Large intestine (tissue), 3 donors: ENCODE measurements around the gene CDC42EP4. TPM values are rescaled to one million over a fixed set of nuclear protein-coding genes. Genes with fewer than 3 reads are reported as not detected.
"Not testable (repeated sequence)": the region's sequence is repeated elsewhere in the genome, so short reads cannot be mapped to it uniquely, and the experiment has no call there.

Experiments used
- DNase-seq, 2 donors: peaks; one replicate each; pipeline versions ENCODE4 v3.0.0 to v3.0.0-alpha.2; 2013
- H3K27ac ChIP-seq: one replicate; pipeline ENCODE4 v1.5.1; 2013; ENCODE audit warnings: low read length
- H3K27me3 ChIP-seq: 2 replicates; pipeline ENCODE4 v1.6.1; 2013; ENCODE audit warnings: low read length; ENCODE audit not compliant: control insufficient read depth, insufficient read depth
- H3K36me3 ChIP-seq: 2 replicates; pipeline ENCODE4 v1.6.1; 2013; ENCODE audit warnings: low read length; ENCODE audit not compliant: control insufficient read depth, insufficient read depth
- H3K4me1 ChIP-seq: one replicate; pipeline ENCODE4 v1.6.1; 2013; ENCODE audit warnings: low read length; ENCODE audit not compliant: control insufficient read depth, insufficient read depth
- H3K4me3 ChIP-seq: one replicate; pipeline ENCODE4 v1.5.1; 2013; ENCODE audit warnings: low read length
- H3K9me3 ChIP-seq: one replicate; pipeline ENCODE4 v1.6.1; 2013; ENCODE audit warnings: mild to moderate bottlenecking, low read depth, low read length, moderate library complexity; ENCODE audit not compliant: control insufficient read depth
- WGBS: methylation state at CpG from one replicate; pipeline ENCODE4 v1.1.5; 2013; ENCODE audit warnings: low lambda C conversion rate; ENCODE audit not compliant: insufficient coverage; 5-methylcytosine and 5-hydroxymethylcytosine counted together
- polyA plus RNA-seq: library from polyadenylated mRNA; unstranded; fragments of 120-200 nt; gene quantifications from one replicate; pipeline ENCODE4 v1.2.1, GENCODE V29; 2013

CDC42EP4 gene
- polyA plus RNA-seq, 1 donor, result 57.5 TPM

DNA sequence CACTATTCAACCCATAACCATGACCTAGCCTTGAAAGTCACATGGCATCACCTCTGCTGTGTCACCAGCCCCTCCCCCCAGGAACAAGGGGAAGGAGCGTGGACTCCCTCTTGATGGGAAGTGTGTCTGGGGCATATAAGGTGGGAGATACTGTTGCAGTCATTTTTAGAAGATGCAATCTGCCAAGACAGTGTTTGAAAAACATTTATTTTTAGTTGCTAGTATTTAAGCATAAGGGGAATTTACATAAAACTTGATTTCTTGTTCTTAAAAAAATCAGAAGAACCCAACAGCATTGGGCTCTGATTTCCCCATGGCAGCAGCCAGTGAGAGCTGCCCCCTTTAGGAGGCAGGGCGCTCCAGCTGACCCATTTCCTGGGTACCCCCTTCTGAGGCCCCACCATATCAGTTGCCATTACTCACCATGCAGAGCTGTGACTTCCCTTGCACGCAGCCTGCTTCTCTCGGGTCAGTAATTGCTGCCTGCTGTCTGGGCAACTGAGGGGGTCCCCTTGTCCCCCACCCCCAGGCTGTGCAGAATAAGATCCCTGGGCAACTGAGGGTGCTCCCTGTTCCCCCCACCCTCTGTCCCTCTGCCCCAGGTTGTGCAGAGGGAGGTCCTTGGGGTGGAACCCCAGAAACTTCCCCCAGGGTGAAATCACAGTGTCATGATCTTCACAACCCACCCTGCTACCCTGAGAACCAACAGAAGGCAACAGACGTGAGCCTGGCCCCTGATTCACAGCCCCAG, 11.8 kb upstream of the CDC42EP4 start:
- Histone ChIP-seq H3K36me3 (no peaks in the 10 kb centered on the region), H3K4me1 (peaks cover 16% of the 10 kb centered on the region), H3K27ac (no peak overlapping the region), H3K4me3 (no peak overlapping the region), H3K9me3 (no peaks in the 10 kb centered on the region), H3K27me3 (no peaks in the 10 kb centered on the region)
- DNase-seq, result no peak
- no CpG with 5 or more reads among the region's 5 CpGs for WGBS

DNA sequence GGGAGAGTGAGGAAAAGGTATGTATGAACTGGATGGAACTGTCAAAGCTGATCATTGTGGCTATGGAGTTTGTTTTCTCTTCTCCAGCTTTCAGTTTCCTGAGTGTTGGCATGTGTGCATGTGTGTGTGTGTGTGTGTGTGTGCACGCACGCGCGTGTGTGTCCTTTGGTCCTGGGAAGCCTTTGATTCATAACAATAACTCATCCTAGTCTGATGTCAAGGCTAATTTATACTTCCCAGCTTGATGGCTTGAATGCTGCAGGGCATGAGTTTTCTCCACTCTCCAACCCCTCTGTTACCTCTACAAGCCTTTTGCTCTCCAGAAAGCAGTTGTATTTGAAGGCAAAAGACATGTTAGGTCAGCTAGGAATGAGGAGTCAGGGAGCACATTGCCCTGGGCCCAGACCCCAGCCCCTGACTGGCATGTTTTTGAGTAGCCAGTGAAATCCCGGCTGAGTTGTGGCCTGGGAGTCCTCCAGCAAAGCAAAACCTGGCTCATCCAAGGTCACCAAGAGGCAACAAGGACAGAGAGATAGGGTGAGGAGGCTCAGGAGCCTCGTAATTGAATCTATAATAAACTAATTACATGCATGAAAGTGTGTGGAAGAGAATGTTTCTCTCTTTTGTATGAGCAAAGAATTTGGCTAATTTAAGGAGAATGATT, 8.9 kb upstream of the CDC42EP4 start:
- no peaks in the 10 kb centered on the region for H3K9me3 ChIP-seq
- no peak overlapping the region for H3K4me3 ChIP-seq
- H3K27ac ChIP-seq, result no peak overlapping the region
- H3K36me3 ChIP-seq, result no peaks in the 10 kb centered on the region
- peaks cover 35% of the 10 kb centered on the region for H3K4me1 ChIP-seq
- no peak for DNase-seq
- no peaks in the 10 kb centered on the region for H3K27me3 ChIP-seq
- 17% methylated on average over 1 of the region's 6 CpGs for WGBS

DNA sequence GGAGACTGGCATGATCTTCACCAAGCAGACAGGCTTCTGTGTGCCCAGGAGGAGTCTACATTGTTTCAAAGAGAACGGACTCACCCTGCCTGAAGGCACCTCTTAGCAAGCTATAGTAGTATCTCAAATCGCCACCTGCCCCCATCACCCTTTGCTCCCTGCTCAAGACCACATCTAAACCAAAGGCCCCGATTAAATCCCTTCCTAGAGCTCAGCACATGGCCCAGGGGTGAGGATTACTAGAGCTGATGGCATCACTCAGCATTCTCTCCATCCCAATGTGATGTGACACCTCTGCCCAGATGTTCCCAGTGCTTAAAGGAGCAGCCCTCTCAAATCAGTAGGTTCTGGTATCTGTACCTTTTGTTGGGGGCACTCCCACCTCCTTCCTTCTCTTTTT, 8.0 kb upstream of the CDC42EP4 start:
- Histone ChIP-seq H3K27ac (no peak overlapping the region), H3K4me3 (no peak overlapping the region), H3K36me3 (no peaks in the 10 kb centered on the region), H3K4me1 (peaks cover 35% of the 10 kb centered on the region), H3K9me3 (no peaks in the 10 kb centered on the region), H3K27me3 (no peaks in the 10 kb centered on the region)
- WGBS, result no CpG with 5 or more reads among the region's 3 CpGs
- DNase-seq, result no peak

DNA sequence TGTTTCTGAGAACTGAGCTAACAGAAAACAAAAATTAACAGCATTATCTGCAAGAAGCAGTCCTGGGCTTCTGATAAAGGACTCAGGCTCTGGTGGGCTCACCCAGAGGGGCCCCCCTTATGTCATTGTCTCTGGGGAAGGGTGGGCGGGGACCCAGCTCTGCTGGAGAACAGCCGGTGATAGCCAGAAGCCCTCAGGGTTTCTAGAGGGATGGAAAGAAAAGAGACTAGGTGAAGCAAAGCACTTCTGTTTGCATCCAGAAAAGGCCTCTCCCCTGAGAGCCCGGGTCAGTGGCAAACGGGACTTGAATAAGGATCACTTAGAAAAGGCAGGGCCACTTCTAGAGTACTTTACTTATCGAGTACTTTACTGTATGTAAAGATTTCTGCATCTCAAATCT, 7.0 kb upstream of the CDC42EP4 start:
- no CpG with 5 or more reads among the region's 5 CpGs for WGBS
- Histone ChIP-seq H3K4me3 (no peak overlapping the region), H3K4me1 (peaks cover 32% of the 10 kb centered on the region), H3K27ac (no peak overlapping the region), H3K27me3 (no peaks in the 10 kb centered on the region), H3K36me3 (no peaks in the 10 kb centered on the region), H3K9me3 (no peaks in the 10 kb centered on the region)
- no peak for DNase-seq

DNA sequence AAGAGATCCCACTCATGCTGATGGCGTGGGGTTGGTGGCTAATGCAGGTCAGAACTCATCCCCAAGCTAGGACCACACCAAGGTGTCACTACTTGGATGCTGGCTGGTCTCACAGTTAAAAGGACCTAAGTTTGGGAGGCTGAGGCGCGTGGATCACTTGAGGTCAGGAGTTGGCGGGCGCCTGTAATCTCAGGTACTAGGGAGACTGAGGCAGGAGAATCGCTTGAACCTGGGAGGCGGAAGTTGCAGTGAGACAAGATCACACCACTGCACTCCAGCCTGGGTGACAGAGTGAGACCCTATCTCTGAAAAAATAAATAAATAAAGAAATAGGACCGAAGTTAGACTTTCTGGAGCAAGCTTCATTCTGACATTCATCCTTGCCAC, 6.6 kb upstream of the CDC42EP4 start:
- Histone ChIP-seq H3K4me1 (peaks cover 28% of the 10 kb centered on the region), H3K27ac (peak overlapping the region; percentile 50), H3K36me3 (no peaks in the 10 kb centered on the region), H3K4me3 (no peak overlapping the region), H3K9me3 (no peaks in the 10 kb centered on the region), H3K27me3 (no peaks in the 10 kb centered on the region)
- WGBS, result 92% methylated on average over 2 of the region's 8 CpGs
- DNase-seq, result no peak

DNA sequence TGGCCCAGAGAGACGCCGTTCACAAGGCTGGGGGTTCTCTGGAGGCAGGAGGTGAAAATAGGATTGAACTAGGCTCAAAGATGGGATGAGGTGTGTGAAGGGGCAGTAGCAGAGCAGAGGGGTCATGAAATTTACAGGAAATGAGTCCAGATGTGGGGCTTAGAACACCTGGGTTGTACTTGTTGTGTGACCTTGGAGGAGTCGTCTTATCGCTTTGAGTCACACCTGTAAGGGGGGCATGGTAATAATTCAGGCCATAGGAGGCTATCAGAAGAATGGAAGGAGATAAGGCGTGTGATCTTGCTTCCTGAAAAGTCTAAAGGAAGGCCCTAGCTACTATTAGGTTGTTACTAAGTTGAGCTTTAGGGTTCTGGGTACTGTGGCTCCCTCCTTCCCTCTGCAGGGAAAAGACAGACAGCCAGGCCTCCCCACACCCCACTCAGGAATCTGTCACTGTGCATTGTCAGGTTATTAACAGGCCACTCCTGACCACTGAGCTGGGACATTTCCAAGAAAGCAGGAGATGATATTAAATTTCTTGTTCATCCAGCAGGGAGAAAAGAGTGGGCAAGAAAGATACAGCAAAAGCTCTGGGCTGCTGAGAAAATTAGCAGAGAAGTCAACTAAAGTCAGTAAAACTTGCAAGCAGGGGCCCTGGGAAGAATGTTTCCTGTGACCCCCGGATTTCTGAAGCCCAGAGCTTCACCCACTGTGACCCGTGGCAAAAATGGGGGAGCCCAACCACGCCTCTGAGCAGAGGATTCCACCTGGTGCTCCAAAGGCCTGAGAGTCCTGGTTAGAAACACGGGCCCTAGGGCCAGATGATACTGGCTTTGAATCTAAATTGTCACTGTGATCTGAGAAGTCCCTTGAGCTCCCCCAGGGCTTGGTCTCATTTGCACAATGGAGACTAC, 6.0 kb upstream of the CDC42EP4 start:
- peak in 1 of 2 donors; percentile 66 for DNase-seq
- Histone ChIP-seq H3K4me3 (no peak overlapping the region), H3K4me1 (peaks cover 27% of the 10 kb centered on the region), H3K9me3 (no peaks in the 10 kb centered on the region), H3K27ac (peak overlapping the region; percentile 50), H3K27me3 (no peaks in the 10 kb centered on the region), H3K36me3 (no peaks in the 10 kb centered on the region)
- 30% methylated on average over 2 of the region's 9 CpGs for WGBS

DNA sequence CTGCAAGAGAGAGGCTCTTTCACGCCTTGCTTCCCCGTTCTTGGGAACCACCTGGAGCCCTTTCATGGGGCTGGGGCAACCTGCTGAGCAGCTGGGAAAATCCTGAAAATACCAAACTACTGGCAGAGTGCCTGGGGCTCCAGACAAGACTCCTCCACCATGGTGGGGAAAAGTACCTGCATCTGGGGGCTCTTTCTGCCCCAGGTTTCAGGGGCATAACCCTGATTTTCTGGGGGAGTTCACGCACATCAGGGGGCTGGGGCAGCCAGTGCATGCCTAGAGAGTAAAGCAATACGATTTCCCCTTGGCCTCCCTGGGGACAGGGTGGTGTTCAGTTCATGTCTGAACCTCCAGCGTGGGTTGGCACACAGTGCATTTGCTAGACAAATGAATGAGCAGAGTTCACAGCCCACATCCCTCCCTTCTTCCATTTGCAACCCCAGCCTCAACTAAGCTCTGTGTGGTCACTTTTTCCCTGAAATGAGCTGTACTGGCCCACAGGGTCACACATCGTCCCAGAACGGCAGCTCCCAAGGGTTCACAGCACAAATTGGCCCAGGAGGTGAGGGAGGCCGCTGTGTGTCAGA, 5.2 kb upstream of the CDC42EP4 start:
- Histone ChIP-seq H3K36me3 (no peaks in the 10 kb centered on the region), H3K27ac (peak overlapping the region; percentile 50), H3K27me3 (no peaks in the 10 kb centered on the region), H3K4me3 (no peak overlapping the region), H3K9me3 (no peaks in the 10 kb centered on the region), H3K4me1 (peaks cover 32% of the 10 kb centered on the region)
- WGBS, result no CpG with 5 or more reads among the region's 8 CpGs
- peak in 1 of 2 donors; percentile 69 for DNase-seq

DNA sequence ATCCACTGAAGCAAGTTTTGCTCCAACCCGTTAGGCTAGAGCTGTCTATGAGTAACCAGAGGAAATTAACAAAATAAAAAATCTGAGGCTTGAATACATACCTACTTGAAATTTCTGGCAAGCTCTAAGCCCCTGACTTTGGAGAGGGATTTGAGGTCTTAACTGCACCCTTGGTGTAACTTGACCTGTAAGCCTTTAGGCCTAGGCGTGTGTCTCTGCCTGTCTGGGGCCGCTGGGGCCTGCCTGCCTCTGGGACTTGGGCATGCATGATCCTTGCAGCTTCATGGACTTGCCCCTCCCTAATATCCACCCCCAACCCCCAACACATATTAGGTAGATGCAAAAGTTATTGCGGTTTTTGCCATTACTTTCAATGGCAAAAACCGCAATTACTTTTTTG, 3.7 kb upstream of the CDC42EP4 start:
- Histone ChIP-seq H3K27ac (no peak overlapping the region), H3K4me3 (no peak overlapping the region), H3K27me3 (no peaks in the 10 kb centered on the region), H3K9me3 (no peaks in the 10 kb centered on the region), H3K4me1 (peaks cover 32% of the 10 kb centered on the region), H3K36me3 (no peaks in the 10 kb centered on the region)
- DNase-seq, result no peak
- no CpG with 5 or more reads among the region's 5 CpGs for WGBS

DNA sequence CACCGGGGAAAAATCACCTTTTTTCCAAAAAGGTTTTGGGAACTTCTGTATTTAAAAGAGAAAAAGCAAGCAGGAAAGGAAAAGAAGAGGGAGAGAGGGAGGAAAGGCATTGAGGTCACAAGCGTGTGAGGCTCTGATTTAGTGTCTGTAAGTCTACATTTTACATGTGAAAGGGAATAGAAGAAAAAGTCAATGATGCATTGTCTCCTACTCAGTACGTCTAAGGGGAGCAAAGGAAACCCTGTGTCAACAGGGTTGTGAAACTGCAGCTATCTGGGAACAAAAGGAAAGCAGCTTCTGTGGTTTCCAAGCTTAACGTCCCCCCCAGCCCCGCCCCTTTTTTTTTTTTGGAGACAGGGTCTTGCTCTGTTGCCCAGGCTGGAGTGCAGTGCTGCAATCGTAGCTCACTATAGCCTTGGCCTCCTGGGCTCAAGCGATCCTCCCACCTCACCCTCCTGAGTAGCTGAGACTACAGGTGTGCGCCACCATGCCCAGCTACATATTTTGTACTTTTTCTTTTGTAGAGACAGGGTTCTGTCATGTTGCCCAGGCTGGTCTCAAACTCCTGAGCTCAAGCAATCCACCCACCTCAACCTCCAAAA, 1.8 kb upstream of the CDC42EP4 start:
- 78% methylated on average over 1 of the region's 8 CpGs for WGBS
- Histone ChIP-seq H3K9me3 (no peaks in the 10 kb centered on the region), H3K4me3 (no peak overlapping the region), H3K4me1 (peaks cover 32% of the 10 kb centered on the region), H3K27ac (no peak overlapping the region), H3K27me3 (no peaks in the 10 kb centered on the region), H3K36me3 (no peaks in the 10 kb centered on the region)
- DNase-seq, result no peak

DNA sequence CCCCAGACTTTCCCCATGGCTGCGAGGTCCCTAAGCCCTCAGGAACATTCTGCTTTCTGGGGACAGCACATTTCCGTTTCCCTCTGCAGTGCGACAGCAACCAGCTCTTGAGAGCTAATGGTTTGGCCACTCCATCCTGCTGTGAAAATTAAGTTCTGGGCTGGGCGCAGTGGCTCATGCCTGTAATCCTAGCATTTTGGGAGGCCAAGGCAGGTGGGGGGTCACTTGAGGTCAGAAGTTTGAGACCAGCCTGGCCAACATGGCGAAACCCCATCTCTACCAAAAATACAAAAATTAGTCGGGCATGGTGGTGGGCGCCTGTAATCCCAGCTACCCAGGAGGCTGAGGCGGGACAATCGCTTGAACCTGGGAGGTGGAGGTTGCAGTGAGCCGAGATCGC, 1.1 kb upstream of the CDC42EP4 start:
- not testable (repeated sequence) for H3K9me3 ChIP-seq, H3K4me3 ChIP-seq, DNase-seq, H3K27me3 ChIP-seq, H3K36me3 ChIP-seq
- peaks cover 29% of the 10 kb centered on the region for H3K4me1 ChIP-seq
- WGBS, result no CpG with 5 or more reads among the region's 11 CpGs
- H3K27ac ChIP-seq, result peak overlapping the region; percentile 100
